Raji (cell line): ENCODE results near the gene CNTROB.

Experiments used
- POLR2A ChIP-seq: IDR thresholded peaks from 2 replicates; pipeline ENCODE4 v1.6.1; 2011; ENCODE audit warnings: low read depth, low read length, control low read depth; ENCODE audit not compliant: insufficient read depth

Gene CNTROB

GRCh38 chr17:7922269-7922844, 9.6 kb upstream of the CNTROB start:
- TF ChIP-seq POLR2A, result no peak

DNA sequence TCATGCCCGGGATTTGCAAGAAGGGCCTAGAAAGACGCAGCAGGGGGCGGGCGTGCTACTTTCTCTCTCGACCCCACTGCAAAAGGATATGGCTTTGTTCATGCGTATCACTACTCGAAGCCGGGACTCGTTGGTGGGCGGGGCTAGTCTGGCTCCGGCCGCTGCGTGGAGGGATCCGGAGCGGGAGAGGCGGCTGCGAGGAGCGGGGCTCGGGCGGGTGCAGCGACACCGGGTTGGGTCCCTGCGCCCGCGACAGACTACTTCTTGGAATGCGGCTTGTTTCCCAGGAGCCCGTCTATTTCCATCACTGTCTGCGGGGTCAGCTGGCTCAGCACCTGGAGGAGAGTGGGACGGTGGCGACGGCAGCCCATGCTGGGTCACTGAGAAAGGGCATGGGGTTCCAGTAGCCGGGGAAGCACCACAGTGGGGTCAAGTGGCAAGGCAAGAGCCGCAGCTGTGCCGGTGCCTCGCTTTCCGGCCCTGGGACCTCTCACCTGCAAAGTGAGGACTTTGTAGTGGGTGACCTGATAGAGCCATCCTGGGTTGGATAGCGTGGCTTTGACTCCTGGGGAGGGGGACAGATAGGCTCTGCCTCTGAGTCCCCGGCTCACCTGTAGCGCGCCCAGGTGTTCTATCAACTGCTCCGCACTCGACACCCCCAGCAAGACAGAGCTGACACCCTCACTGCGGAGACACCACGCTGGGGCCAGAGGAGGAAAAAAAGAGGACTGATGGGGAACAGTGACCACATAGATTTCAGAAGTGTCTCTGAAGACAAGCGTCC, 9.0 kb upstream of the CNTROB start:
- TF ChIP-seq POLR2A, result no peak

DNA sequence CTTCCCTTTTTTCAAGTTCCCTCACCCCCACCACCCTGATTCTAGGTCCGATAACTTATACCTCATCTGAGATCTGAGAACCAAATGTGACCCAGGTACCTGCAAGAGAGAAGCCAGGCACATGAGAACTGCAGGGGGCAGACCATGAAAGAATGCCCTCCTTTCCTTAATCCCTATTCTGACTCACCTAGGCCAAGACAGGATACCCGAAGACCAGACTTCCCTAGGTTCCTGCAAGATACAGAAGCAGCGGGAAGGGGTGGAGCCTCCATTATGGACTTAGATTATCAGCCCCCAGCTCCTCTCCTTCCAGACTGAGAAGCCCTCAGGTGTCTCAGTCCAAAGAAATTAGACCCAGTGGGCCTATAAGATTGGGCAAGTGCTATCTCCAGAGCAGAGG, 4.4 kb upstream of the CNTROB start:
- no peak for TF ChIP-seq POLR2A

DNA sequence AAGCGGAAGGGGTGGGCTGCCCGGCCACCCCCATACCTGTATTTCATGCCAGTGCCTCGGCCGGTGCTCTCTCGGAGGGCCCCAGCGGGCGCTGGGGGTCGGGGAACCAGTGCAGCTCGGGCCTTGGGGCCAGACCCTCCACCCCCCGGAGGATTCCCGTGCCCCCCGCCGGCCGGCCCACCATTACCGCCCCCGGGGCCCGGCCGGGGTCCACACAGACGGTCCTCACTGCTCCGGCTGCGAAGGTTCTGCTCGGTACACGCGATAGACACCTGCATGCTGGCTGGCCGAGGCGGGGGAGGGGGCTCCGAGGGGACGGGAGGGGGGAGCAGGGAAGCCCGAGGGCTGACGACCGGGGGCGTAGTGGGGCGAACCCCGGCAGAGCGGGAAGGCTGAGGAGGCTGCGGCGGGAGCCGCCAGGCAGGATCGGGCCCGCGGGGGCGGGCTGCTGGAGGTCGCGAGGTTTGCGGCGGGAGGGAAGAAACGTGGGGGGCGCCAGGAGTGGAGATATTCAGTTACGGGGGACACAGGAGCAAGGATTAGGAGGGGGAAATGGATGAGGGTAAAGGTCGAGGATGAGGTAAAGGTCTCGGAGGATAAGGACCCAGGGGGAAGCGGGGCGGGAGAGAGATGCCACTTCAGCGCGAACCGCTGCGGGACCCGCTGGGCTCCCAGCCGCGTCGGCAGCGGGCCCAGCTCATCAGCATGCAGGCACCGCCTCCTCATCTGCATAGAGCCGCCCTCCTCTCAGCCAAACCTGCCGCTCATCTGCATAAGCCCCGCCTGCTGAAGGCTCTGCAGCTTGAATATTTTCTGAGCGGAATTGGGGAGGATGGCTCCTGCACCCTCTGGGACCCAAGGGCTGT, 2.6 kb upstream of the CNTROB start, which contains the start of gene KCNAB3:
Gene KCNAB3 (minus strand): TSS at position 699 of the 866 bp plus-strand sequence. CDS start 421 bp downstream, at position 278.
- TF ChIP-seq POLR2A, result no peak

GRCh38 chr17:7930841-7931631, 970 bp upstream of the CNTROB start:
- TF ChIP-seq POLR2A, result no peak

DNA sequence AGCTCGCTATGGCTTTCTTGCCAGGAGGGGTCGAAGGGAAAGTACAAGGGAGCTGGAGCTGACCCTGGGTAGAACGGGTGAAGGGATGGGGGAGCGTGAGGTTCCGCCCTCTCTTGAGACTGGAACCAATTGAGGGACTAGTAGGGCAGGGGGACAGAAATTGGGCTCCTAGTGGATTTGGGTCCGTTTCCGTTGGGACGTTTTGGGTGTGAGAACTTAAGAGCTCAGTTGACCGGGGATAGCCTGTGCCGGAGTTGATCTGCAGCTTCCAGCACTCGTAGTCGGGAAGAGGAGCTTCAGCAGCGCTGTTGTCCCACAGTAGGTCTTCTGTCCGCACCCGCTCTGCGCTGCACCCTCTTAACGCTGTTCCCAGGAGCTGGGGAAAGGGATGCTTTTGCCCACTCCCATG, 481 bp downstream of the CNTROB start:
- TF ChIP-seq POLR2A, result no peak

DNA sequence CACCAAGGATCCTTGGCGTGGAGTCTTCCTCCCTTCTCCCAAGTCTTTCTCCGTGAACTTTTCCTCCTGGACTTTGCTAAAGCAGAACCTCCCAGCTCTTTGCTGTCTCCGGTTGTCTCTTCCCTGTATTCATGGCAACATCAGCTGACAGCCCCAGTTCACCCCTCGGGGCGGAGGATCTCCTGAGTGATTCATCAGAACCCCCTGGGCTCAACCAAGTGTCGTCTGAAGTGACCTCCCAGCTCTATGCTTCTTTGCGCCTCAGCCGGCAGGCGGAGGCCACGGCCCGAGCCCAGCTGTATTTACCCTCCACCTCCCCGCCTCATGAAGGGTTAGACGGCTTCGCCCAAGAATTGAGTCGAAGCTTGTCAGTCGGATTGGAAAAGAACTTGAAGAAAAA, 943 bp downstream of the CNTROB start:
- TF ChIP-seq POLR2A, result no peak

DNA sequence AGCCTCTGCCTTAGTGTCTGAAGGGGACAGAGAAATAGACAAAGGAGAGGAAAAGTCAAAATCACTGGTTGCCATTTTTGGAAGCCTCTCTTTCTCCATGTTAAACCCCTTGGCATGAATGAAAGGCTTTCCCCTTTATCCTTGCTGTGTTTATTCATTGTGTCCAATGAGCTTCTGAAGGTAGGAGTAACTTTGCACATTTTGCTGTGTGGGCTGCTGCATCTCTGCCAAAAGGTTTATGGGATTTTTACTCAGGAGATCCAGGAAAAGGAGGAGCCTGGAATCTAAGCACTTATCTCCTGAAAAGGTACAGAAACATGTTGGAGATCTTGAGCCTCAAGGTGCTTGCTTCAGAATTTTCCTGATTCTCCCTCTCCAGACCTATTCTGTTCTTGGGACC, 3.9 kb downstream of the CNTROB start:
- no peak for TF ChIP-seq POLR2A

- TF ChIP-seq POLR2A, result no peak
These were observed 8.0 kb downstream of the CNTROB start for GRCh38 chr17:7940034-7940433.

DNA sequence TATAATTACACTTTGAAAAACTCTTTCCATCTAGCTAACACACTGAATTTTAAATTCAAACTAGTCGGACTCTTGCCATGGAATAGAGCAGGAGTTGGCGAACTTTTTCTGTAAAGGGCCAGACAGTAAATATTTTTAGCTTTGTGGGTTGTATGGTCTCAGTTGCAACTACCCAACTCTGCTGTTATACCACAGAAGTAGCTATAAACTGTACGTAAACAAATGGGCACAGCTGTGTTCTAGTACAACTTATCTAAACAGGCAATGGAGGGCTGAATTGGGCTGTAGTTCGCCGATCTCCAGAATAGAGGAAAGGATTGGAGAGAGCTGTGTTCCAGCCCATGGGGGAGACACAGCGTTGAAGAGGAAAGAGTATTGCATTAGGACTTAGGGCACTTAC, 8.7 kb downstream of the CNTROB start:
- no peak for TF ChIP-seq POLR2A

DNA sequence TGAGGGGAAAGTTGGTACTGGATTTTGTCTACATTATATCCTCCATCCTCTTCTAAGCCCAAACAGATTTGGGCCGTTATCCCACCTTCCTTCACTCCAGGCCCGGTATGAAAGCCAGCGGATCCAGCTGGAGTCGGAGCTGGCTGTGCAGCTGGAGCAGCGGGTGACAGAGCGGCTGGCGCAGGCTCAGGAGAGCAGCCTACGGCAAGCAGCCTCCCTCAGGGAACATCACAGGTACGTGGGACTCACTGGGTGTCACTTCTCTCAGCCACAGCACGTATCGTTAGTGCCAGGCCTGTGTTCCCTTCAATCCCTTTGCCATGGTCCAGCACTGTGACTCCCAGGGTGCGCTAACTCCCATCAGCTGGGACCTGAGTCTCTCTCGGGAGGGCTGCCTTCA, 11.3 kb downstream of the CNTROB start:
- no peak for TF ChIP-seq POLR2A

DNA sequence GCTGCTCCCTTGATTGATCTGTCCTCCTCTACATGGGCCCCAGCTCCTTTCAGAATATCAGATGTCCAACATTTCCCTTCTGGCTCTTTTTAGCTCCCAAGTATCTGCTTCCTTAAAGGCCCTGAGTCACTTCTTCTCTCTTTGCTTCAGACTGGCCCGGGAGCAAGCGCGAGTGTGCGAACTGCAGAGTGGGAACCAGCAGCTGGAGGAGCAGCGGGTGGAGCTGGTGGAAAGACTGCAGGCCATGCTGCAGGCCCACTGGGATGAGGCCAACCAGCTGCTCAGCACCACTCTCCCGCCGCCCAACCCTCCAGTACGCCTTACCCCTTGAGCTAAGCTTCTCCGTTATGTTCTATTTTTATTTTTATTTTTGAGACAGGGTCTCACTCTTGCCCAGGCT, 12.3 kb downstream of the CNTROB start:
- TF ChIP-seq POLR2A, result no peak

DNA sequence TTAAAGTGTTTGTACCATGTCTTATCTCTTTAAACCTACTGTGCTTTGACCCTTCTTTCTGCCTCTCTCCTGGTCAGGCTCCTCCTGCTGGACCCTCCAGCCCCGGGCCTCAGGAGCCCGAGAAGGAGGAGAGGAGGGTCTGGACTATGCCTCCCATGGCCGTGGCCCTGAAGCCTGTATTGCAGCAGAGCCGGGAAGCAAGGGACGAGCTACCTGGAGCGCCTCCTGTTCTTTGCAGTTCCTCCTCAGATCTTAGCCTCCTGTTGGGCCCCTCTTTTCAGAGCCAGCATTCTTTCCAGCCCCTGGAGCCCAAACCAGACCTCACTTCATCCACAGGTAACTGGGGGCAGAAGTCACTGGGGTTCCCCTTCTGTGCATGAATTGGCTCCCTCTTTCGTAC, 13.6 kb downstream of the CNTROB start:
- no peak for TF ChIP-seq POLR2A

- TF ChIP-seq POLR2A, result no peak
These were observed 14.4 kb downstream of the CNTROB start for GRCh38 chr17:7946441-7946840.

DNA sequence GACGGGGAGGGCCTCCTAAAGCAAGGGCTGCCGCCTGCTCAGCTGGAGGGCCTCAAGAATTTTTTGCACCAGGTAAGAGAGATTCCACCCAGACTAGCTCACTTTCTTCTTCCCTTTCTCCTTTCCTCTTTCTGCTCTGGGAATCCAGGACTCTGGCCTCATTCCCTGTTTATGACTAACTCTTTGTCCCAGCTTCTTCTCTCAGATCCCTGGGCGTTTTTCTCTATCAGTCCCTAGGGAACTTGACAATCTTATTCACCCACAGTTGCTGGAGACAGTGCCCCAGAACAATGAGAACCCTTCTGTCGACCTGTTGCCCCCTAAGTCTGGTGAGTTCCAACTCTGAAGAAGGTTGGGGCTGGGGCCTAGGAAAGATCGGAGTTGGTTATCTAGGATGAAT, 15.6 kb downstream of the CNTROB start:
- no peak for TF ChIP-seq POLR2A
